K562 (cell line): Measurements from ENCODE around the gene AQP6. TPM values are rescaled to one million over a fixed set of nuclear protein-coding genes. Genes with fewer than 3 reads are reported as not detected.

Source experiments
- HMG20A ChIP-seq: fragments of 450-650 bp; formaldehyde crosslinking; conservative IDR thresholded peaks from 2 replicates; pipeline ENCODE4 v1.4.0; 2020; ENCODE audit warnings: mild to moderate bottlenecking, mixed read lengths
- MTF1 ChIP-seq: fragments of 250-450 bp; sonication (Bioruptor Pico); IDR thresholded peaks from 2 replicates; pipeline ENCODE4 v1.9.0; 2021; ENCODE audit warnings: moderate library complexity, mild to moderate bottlenecking, inconsistent platforms, borderline replicate concordance
- NFE2L1 ChIP-seq: fragments of 450-650 bp; IDR thresholded peaks from 2 replicates; pipeline ENCODE4 v1.6.1; 2016; ENCODE audit warnings: missing genetic modification characterization, low read depth, mild to moderate bottlenecking, missing compliant biosample characterization, moderate library complexity, borderline replicate concordance
- POLR2A ChIP-seq: fragments of 450-650 bp; conservative IDR thresholded peaks from 2 replicates; pipeline ENCODE4 v1.6.1; 2016
- PRMT5 ChIP-seq: sonication (generic); formaldehyde crosslinking; IDR thresholded peaks from 2 replicates; pipeline ENCODE4 v1.5.0; 2020; ENCODE audit warnings: missing genetic modification reagents
- RB1 ChIP-seq: fragments of 450-650 bp; IDR thresholded peaks from 2 replicates; pipeline ENCODE4 v1.6.1; 2017; ENCODE audit warnings: low read depth, mild to moderate bottlenecking
- TCF7L2 ChIP-seq: fragments of 150-350 bp; IDR thresholded peaks from 2 replicates; pipeline ENCODE4 v1.6.1; 2016; ENCODE audit warnings: low read depth, mild to moderate bottlenecking, low read length, moderate library complexity
- XRCC5 ChIP-seq: fragments of 200-400 bp; formaldehyde crosslinking; IDR thresholded peaks from 2 replicates; pipeline ENCODE4 v1.6.1; 2017; ENCODE audit warnings: low read depth, mild to moderate bottlenecking, low read length
- ZEB2 ChIP-seq: fragments of 450-650 bp; IDR thresholded peaks from 2 replicates; pipeline ENCODE4 v1.6.1; 2016
- ZNF431 ChIP-seq: sonication (generic); formaldehyde crosslinking; IDR thresholded peaks from 2 replicates; pipeline ENCODE4 v1.8.0; 2022; ENCODE audit warnings: mild to moderate bottlenecking, missing genetic modification reagents
- ZNF785 ChIP-seq: fragments of 250-450 bp; sonication (Bioruptor Pico); IDR thresholded peaks from 2 replicates; pipeline ENCODE4 v1.4.0; 2020; ENCODE audit warnings: mild to moderate bottlenecking
- ZSCAN29 ChIP-seq: fragments of 450-650 bp; IDR thresholded peaks from 2 replicates; pipeline ENCODE4 v1.6.1; 2017
- polyA plus RNA-seq, 8 experiments: library from polyadenylated mRNA; depleted of rRNA in 4 of 8; stranded (reverse) in 5 of 8; unstranded in 3 of 8; fragments of >200 nt; fragmentation: Nextera tagmentation in 2 of 8; fragmentation: Illumina TruSeq in 1 of 8; extraction: Ambion mirVana in 2 of 8; extraction: Trizol in 1 of 8; gene quantifications; 2 replicates each; pipeline versions ENCODE4 v1.2.1 to v1.2.3, GENCODE V29; 2011 to 2014; ENCODE audit warnings: inconsistent platforms in 1 of 8, missing spikeins in 1 of 8
- total RNA-seq, 7 experiments: library from RNA; depleted of rRNA in 6 of 7; stranded (reverse); fragments of >200 nt in 6 of 7; fragmentation: Illumina TruSeq in 2 of 7; extraction: Trizol in 2 of 7; gene quantifications; 2 replicates each; pipeline versions ENCODE4 v1.2.1 to v1.2.3, GENCODE V29; 2011 to 2021; ENCODE audit warnings: low replicate concordance in 1 of 7
- TF ChIP-seq, protein P1 (sequence below): fragments of 450-650 bp; IDR thresholded peaks from 2 replicates; pipeline ENCODE4 v1.6.1; 2016; ENCODE audit warnings: borderline replicate concordance
- TF ChIP-seq, protein P2 (sequence below): fragments of 250-450 bp; sonication (Bioruptor Pico); IDR thresholded peaks from 2 replicates; pipeline ENCODE4 v1.9.0; 2021; ENCODE audit warnings: mild to moderate bottlenecking, inconsistent platforms
- TF ChIP-seq, protein P3 (sequence below): fragments of 250-450 bp; sonication (Bioruptor Pico); IDR thresholded peaks from 2 replicates; pipeline ENCODE4 v1.4.0; 2020
- TF ChIP-seq, protein P4 (sequence below): sonication (generic); formaldehyde crosslinking; IDR thresholded peaks from 2 replicates; pipeline ENCODE4 v1.8.0; 2023; ENCODE audit warnings: mild to moderate bottlenecking, missing genetic modification reagents
- TF ChIP-seq, protein P5 (sequence below): fragments of 450-650 bp; formaldehyde crosslinking; IDR thresholded peaks from 2 replicates; pipeline ENCODE4 v1.4.0; 2020; ENCODE audit warnings: mild to moderate bottlenecking

Gene AQP6
- total and polyA plus RNA-seq, 9 of the 15 experiments (the other 6 are each of a cell fraction or from before 2014, with no cell fraction given) = 0.05 to 0.12 TPM; not detected in 7

DNA sequence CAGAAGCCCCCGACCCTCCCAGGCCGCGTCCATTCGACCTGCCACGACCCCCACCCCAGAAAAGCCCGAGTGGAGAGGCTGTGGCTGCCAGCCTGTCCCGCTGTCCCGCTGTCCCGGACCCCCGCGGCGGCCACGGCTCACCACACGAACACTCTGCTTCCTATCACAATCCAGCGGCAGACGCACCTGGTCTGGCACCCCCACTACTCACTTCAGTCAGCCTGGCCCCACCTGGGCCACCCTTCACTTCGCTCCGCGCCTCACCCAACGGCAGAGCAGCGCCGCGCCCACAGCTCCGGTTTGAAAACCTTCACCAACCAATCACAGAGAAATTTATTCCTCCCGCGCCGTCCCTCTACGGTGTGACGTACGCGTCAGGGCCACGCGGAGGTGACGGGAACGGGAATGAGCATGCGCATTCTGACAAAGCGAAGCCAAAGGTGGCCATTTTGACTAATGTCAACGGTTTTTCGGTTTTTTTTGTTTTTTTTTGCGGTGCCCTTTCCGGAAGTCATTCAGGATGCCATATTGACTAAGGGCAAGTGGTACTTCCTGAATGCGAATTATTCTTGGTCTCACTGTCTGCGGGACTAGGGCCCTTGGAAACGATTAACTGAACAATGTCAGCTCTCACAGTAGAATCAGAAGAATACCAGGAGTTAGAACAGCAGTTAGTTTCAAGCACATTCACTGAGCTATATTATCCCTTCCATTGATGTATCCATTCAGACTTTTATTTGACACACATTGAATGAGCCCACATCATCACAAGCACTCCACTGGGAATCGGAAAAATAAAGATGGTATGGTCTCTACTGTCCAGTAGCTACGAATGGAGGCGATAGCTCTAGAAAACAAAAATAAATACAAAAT is 52.7 kb downstream of the AQP6 start, which contains the start of gene RACGAP1 (continued):
- TF ChIP-seq, protein P1, sequence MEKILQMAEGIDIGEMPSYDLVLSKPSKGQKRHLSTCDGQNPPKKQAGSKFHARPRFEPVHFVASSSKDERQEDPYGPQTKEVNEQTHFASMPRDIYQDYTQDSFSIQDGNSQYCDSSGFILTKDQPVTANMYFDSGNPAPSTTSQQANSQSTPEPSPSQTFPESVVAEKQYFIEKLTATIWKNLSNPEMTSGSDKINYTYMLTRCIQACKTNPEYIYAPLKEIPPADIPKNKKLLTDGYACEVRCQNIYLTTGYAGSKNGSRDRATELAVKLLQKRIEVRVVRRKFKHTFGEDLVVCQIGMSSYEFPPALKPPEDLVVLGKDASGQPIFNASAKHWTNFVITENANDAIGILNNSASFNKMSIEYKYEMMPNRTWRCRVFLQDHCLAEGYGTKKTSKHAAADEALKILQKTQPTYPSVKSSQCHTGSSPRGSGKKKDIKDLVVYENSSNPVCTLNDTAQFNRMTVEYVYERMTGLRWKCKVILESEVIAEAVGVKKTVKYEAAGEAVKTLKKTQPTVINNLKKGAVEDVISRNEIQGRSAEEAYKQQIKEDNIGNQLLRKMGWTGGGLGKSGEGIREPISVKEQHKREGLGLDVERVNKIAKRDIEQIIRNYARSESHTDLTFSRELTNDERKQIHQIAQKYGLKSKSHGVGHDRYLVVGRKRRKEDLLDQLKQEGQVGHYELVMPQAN = peak; percentile 92
- no peak for TF ChIP-seq TCF7L2
- TF ChIP-seq HMG20A = no peak
- no peak; the same call in 1 of the 2 replicates for TF ChIP-seq RB1
- no peak for TF ChIP-seq NFE2L1 (tag)
- TF ChIP-seq, protein P2, sequence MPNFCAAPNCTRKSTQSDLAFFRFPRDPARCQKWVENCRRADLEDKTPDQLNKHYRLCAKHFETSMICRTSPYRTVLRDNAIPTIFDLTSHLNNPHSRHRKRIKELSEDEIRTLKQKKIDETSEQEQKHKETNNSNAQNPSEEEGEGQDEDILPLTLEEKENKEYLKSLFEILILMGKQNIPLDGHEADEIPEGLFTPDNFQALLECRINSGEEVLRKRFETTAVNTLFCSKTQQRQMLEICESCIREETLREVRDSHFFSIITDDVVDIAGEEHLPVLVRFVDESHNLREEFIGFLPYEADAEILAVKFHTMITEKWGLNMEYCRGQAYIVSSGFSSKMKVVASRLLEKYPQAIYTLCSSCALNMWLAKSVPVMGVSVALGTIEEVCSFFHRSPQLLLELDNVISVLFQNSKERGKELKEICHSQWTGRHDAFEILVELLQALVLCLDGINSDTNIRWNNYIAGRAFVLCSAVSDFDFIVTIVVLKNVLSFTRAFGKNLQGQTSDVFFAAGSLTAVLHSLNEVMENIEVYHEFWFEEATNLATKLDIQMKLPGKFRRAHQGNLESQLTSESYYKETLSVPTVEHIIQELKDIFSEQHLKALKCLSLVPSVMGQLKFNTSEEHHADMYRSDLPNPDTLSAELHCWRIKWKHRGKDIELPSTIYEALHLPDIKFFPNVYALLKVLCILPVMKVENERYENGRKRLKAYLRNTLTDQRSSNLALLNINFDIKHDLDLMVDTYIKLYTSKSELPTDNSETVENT (CRISPR knock-in tag) = 0 out of 2 replicates have a peak, but pooled peaks have one; percentile 27
- peak; percentile 74; the same call in 1 of the 2 replicates for TF ChIP-seq XRCC5
- TF ChIP-seq, protein P3, sequence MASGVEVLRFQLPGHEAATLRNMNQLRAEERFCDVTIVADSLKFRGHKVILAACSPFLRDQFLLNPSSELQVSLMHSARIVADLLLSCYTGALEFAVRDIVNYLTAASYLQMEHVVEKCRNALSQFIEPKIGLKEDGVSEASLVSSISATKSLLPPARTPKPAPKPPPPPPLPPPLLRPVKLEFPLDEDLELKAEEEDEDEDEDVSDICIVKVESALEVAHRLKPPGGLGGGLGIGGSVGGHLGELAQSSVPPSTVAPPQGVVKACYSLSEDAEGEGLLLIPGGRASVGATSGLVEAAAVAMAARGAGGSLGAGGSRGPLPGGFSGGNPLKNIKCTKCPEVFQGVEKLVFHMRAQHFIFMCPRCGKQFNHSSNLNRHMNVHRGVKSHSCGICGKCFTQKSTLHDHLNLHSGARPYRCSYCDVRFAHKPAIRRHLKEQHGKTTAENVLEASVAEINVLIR (CRISPR knock-in tag) = peak; percentile 81
- TF ChIP-seq, protein P4, sequence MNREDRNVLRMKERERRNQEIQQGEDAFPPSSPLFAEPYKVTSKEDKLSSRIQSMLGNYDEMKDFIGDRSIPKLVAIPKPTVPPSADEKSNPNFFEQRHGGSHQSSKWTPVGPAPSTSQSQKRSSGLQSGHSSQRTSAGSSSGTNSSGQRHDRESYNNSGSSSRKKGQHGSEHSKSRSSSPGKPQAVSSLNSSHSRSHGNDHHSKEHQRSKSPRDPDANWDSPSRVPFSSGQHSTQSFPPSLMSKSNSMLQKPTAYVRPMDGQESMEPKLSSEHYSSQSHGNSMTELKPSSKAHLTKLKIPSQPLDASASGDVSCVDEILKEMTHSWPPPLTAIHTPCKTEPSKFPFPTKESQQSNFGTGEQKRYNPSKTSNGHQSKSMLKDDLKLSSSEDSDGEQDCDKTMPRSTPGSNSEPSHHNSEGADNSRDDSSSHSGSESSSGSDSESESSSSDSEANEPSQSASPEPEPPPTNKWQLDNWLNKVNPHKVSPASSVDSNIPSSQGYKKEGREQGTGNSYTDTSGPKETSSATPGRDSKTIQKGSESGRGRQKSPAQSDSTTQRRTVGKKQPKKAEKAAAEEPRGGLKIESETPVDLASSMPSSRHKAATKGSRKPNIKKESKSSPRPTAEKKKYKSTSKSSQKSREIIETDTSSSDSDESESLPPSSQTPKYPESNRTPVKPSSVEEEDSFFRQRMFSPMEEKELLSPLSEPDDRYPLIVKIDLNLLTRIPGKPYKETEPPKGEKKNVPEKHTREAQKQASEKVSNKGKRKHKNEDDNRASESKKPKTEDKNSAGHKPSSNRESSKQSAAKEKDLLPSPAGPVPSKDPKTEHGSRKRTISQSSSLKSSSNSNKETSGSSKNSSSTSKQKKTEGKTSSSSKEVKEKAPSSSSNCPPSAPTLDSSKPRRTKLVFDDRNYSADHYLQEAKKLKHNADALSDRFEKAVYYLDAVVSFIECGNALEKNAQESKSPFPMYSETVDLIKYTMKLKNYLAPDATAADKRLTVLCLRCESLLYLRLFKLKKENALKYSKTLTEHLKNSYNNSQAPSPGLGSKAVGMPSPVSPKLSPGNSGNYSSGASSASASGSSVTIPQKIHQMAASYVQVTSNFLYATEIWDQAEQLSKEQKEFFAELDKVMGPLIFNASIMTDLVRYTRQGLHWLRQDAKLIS (CRISPR knock-in tag) = 0 out of 2 replicates have a peak, but pooled peaks have one; percentile 87
- peak; percentile 91 for TF ChIP-seq POLR2A
- no peak for TF ChIP-seq MTF1 (CRISPR knock-in tag)
- peak; percentile 87 for TF ChIP-seq ZSCAN29
- TF ChIP-seq ZNF785 (CRISPR knock-in tag) = no peak
- TF ChIP-seq ZNF431 = peak; percentile 26; the same call in 1 of the 2 replicates
- no peak for TF ChIP-seq PRMT5 (CRISPR knock-in tag)
- TF ChIP-seq, protein P5, sequence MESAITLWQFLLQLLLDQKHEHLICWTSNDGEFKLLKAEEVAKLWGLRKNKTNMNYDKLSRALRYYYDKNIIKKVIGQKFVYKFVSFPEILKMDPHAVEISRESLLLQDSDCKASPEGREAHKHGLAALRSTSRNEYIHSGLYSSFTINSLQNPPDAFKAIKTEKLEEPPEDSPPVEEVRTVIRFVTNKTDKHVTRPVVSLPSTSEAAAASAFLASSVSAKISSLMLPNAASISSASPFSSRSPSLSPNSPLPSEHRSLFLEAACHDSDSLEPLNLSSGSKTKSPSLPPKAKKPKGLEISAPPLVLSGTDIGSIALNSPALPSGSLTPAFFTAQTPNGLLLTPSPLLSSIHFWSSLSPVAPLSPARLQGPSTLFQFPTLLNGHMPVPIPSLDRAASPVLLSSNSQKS (CRISPR knock-in tag) = no peak
- no peak; the same call in 1 of the 2 replicates for TF ChIP-seq ZEB2
